CD1c-positive myeloid dendritic cell (primary cell): Measurements from ENCODE around the gene PTN.
"Not testable (repeated sequence)": the region's sequence is repeated elsewhere in the genome, so short reads cannot be mapped to it uniquely, and the experiment has no call there.

Source experiments
- DNase-seq: peaks from one replicate; pipeline ENCODE4 v3.0.0-alpha.2; 2016; ENCODE audit errors: extremely low spot score

The PTN gene

GRCh38 chr7:137268001-137268865, 75.3 kb downstream of the PTN start:
- not testable (repeated sequence) for DNase-seq

- DNase-seq = no peak
These were observed 76.8 kb downstream of the PTN start for GRCh38 chr7:137266764-137267163.

GRCh38 chr7:137265480-137265879, 78.1 kb downstream of the PTN start:
- not testable (repeated sequence) for DNase-seq

GRCh38 chr7:137262599-137262998, 80.9 kb downstream of the PTN start:
- DNase-seq = no peak

- no peak for DNase-seq
These were observed 85.0 kb downstream of the PTN start for GRCh38 chr7:137258552-137258951.

- DNase-seq = no peak
These were observed 88.8 kb downstream of the PTN start for GRCh38 chr7:137254766-137255165.

GRCh38 chr7:137245890-137246289, 97.6 kb downstream of the PTN start:
- DNase-seq = no peak

- no peak for DNase-seq
These were observed 98.3 kb downstream of the PTN start for GRCh38 chr7:137245186-137245585.

GRCh38 chr7:137243741-137244140, 99.8 kb downstream of the PTN start:
- DNase-seq = no peak

- DNase-seq = no peak
These were observed 100.9 kb downstream of the PTN start for GRCh38 chr7:137242616-137243015.

GRCh38 chr7:137241655-137242360, 101.7 kb downstream of the PTN start:
- DNase-seq = no peak

- not testable (repeated sequence) for DNase-seq
These were observed 104.3 kb downstream of the PTN start for GRCh38 chr7:137239186-137239585.

GRCh38 chr7:137235434-137235833, 108.1 kb downstream of the PTN start:
- no peak for DNase-seq

- DNase-seq = no peak
These were observed 112.4 kb downstream of the PTN start for GRCh38 chr7:137231167-137231566.

GRCh38 chr7:137221467-137221866, 122.1 kb downstream of the PTN start:
- DNase-seq = no peak

- no peak for DNase-seq
These were observed 129.8 kb downstream of the PTN start for GRCh38 chr7:137213744-137214143.

- DNase-seq = no peak
These were observed 134.2 kb downstream of the PTN start for GRCh38 chr7:137209151-137209817.

GRCh38 chr7:137206770-137207169, 136.8 kb downstream of the PTN start:
- DNase-seq = no peak

GRCh38 chr7:137204246-137204645, 139.3 kb downstream of the PTN start:
- no peak for DNase-seq

- no peak for DNase-seq
These were observed 140.2 kb downstream of the PTN start for GRCh38 chr7:137203351-137203750.

GRCh38 chr7:137196648-137197047, 146.9 kb downstream of the PTN start:
- no peak for DNase-seq

GRCh38 chr7:137195996-137196395, 147.5 kb downstream of the PTN start:
- DNase-seq = no peak

GRCh38 chr7:137181619-137182018, 161.9 kb downstream of the PTN start:
- DNase-seq = not testable (repeated sequence)
